B cell (primary cell): ENCODE results near the gene ASCL2. TPM values are rescaled to one million over a fixed set of nuclear protein-coding genes. Genes with fewer than 3 reads are reported as not detected.

Source experiments
- ATAC-seq: fragments of 200-7000 bp; cut with Tn5 transposase; one replicate; pipeline ENCODE4 v1.10.0; 2021; ENCODE audit warnings: low read depth, mild to moderate bottlenecking, moderate number of reproducible peaks, moderate library complexity
- CTCF ChIA-PET: fragments of 350-600 bp; sonication (Branson Sonifier 250); formaldehyde crosslinking; loops from one replicate; lab custom pipeline; 2021; ENCODE audit warnings: antibody characterized with exemption, inconsistent platforms; lab: Charles Lee
- POLR2A ChIA-PET: fragments of 350-600 bp; sonication (Branson Sonifier 250); formaldehyde crosslinking; loops from one replicate; lab custom pipeline; 2021; ENCODE audit warnings: antibody characterized with exemption; lab: Charles Lee
- DNase-seq: peaks from one replicate; pipeline ENCODE4 v3.0.0; 2013
- H2AFZ ChIP-seq: 2 replicates; pipeline ENCODE4 v1.6.1; 2012; ENCODE audit warnings: mild to moderate bottlenecking, low read depth, low read length; ENCODE audit not compliant: insufficient read depth, poor library complexity, severe bottlenecking
- H3K27ac ChIP-seq, 2 donors: 1 replicate in 1 of 2; 2 replicates in 1 of 2; pipeline ENCODE4 v1.5.1; 2012 to 2013; ENCODE audit warnings: low read length in 2 of 2, mild to moderate bottlenecking in 2 of 2, moderate library complexity in 1 of 2
- H3K27me3 ChIP-seq, 4 experiments: fragments of 200-600 bp in 1 of 4; sonication (generic) in 1 of 4; replicated peaks in 1 of 4; 1 replicate in 2 of 4; 2 replicates in 2 of 4; pipeline versions ENCODE4 v1.6.1 to v1.7.0; 2013 to 2016; ENCODE audit warnings: low read length in 3 of 4, mild to moderate bottlenecking in 2 of 4, mixed read lengths in 1 of 4, moderate library complexity in 1 of 4; ENCODE audit not compliant: insufficient read depth in 4 of 4, control insufficient read depth in 3 of 4; ENCODE audit errors: control extremely low read depth in 1 of 4
- H3K36me3 ChIP-seq, 2 experiments: replicated peaks in 1 of 2; 1 replicate in 1 of 2; 2 replicates in 1 of 2; pipeline versions ENCODE4 v1.6.1 to v1.7.1; 2013; ENCODE audit warnings: low read length in 1 of 2; ENCODE audit not compliant: insufficient read depth in 2 of 2, control insufficient read depth in 1 of 2; ENCODE audit errors: control extremely low read depth in 1 of 2, extremely low read depth in 1 of 2
- H3K4me1 ChIP-seq, 2 donors: fragments of 200-600 bp in 1 of 2; sonication (generic) in 1 of 2; 1 replicate in 1 of 2; 2 replicates in 1 of 2; pipeline versions ENCODE4 v1.5.1 to v1.6.1; 2013 to 2017; ENCODE audit warnings: low read length in 2 of 2; ENCODE audit not compliant: control insufficient read depth in 2 of 2, insufficient read depth in 2 of 2
- H3K4me2 ChIP-seq: replicated peaks from 2 replicates; pipeline ENCODE3; 2012; ENCODE audit warnings: mild to moderate bottlenecking, low read depth, low read length; ENCODE audit not compliant: poor library complexity, severe bottlenecking
- H3K4me3 ChIP-seq, 5 experiments: fragments of 200-600 bp in 1 of 5; sonication (generic) in 1 of 5; 1 replicate in 3 of 5; 2 replicates in 2 of 5; pipeline versions ENCODE4 v1.5.1 to v1.7.0; 2011 to 2016; ENCODE audit warnings: low read length in 4 of 5, mild to moderate bottlenecking in 4 of 5, low read depth in 2 of 5, control low read depth in 1 of 5, moderate library complexity in 1 of 5; ENCODE audit not compliant: insufficient read depth in 1 of 5; ENCODE audit errors: control extremely low read depth in 1 of 5, extremely low read depth in 1 of 5
- H3K79me2 ChIP-seq: fragments of 200-600 bp; sonication (generic); one replicate; pipeline ENCODE4 v1.6.0; 2016; ENCODE audit warnings: low read length; ENCODE audit not compliant: control insufficient read depth, insufficient read depth
- H3K9ac ChIP-seq: fragments of 200-600 bp; sonication (generic); 2 replicates; pipeline ENCODE4 v1.6.1; 2017; ENCODE audit warnings: mild to moderate bottlenecking, low read length, moderate library complexity
- H3K9me3 ChIP-seq, 3 donors: one replicate each; pipeline versions ENCODE4 v1.6.1 to v1.7.1; 2013; ENCODE audit warnings: low read length in 2 of 3; ENCODE audit not compliant: control insufficient read depth in 2 of 3, insufficient read depth in 1 of 3; ENCODE audit errors: control extremely low read depth in 1 of 3
- H4K20me1 ChIP-seq: 2 replicates; pipeline ENCODE4 v1.6.0; 2012; ENCODE audit warnings: mild to moderate bottlenecking, low read length; ENCODE audit not compliant: insufficient read depth, control insufficient read depth, poor library complexity, severe bottlenecking
- H3K27ac Mint-ChIP-seq: one replicate; pipeline ENCODE4 v1.8.0; 2021; ENCODE audit warnings: mixed read lengths
- H3K27me3 Mint-ChIP-seq: one replicate; pipeline ENCODE4 v1.8.0; 2021; ENCODE audit warnings: mixed read lengths
- H3K4me1 Mint-ChIP-seq: one replicate; pipeline ENCODE4 v1.8.0; 2021; ENCODE audit warnings: mixed read lengths
- H3K4me3 Mint-ChIP-seq: one replicate; pipeline ENCODE4 v1.8.0; 2021; ENCODE audit warnings: mixed read lengths
- H3K9me3 Mint-ChIP-seq: one replicate; pipeline ENCODE4 v1.8.0; 2022; ENCODE audit warnings: mixed read lengths; ENCODE audit not compliant: insufficient read depth
- EZH2 ChIP-seq: IDR thresholded peaks from 2 replicates; pipeline ENCODE4 v1.6.1; 2012; ENCODE audit warnings: borderline replicate concordance, low read depth, mild to moderate bottlenecking, moderate library complexity, low read length; ENCODE audit not compliant: insufficient read depth, poor library complexity, severe bottlenecking
- WGBS: methylation state at CpG from one replicate; pipeline ENCODE4 v1.1.5; 2013; ENCODE audit warnings: missing lambda C conversion rate; ENCODE audit not compliant: insufficient coverage; 5-methylcytosine and 5-hydroxymethylcytosine counted together
- intact Hi-C: fragments of 100-400 bp; cut with micrococcal nuclease; formaldehyde crosslinking; loops from one replicate; pipeline ENCODE4 v1.10.0; 2022
- polyA plus RNA-seq: library from polyadenylated mRNA; depleted of rRNA; stranded (reverse); fragments of >200 nt; gene quantifications from 2 replicates; pipeline ENCODE4 v1.2.3, GENCODE V29; 2012
- total RNA-seq, 2 donors: library from RNA; stranded (reverse); fragments of 120-200 nt in 1 of 2; gene quantifications; 1 replicate in 1 of 2; 2 replicates in 1 of 2; pipeline versions ENCODE4 v1.2.3 to v1.2.4, GENCODE V29; 2013 to 2022
- TF ChIP-seq, protein P1 (sequence below): fragments of 200-600 bp; IDR thresholded peaks from one replicate; pipeline ENCODE4 v1.8.0; 2022; ENCODE audit warnings: antibody characterized with exemption, mild to moderate bottlenecking

The ASCL2 gene
- total and polyA plus RNA-seq, 2 donors (not counting 1 experiment from before 2014, with no cell fraction given): 2.1 to 2.2 TPM

GRCh38 chr11:2309251-2310072 is 39.1 kb upstream of the ASCL2 start:
- Histone ChIP-seq H3K27me3 (no peaks in the 10 kb centered on the region), H4K20me1 (no peaks in the 10 kb centered on the region), H2AFZ (no peak overlapping the region), H3K9me3 (no peaks in the 10 kb centered on the region), H3K4me2 (no peak overlapping the region), H3K79me2 (peaks cover 12% of the 10 kb centered on the region), H3K4me1 (peaks cover 19 to 20% of the 10 kb centered on the region in 2 donors), H3K4me3 (no peak overlapping the region), H3K36me3 (no peaks in the 10 kb centered on the region), H3K27ac (no peak overlapping the region), H3K9ac (no peak overlapping the region)
- intact Hi-C loops: no loop called here
- no peak for ATAC-seq
- ChIA-PET CTCF (interaction anchor here (1.1 to 15.0 kb wide), 3 partner anchors 7 to 222 kb away, joined by 4 to 583 read pairs (median 7); partner anchors contain the start of genes C11orf21 and TSPAN32), POLR2A (interaction anchor here (1.4 kb wide), 1 partner anchor 68 kb away, joined by 3 read pairs; no protein-coding TSS in a partner anchor)
- no peak for DNase-seq
- no peaks in the 10 kb centered on the region for H3K9me3 Mint-ChIP-seq
- WGBS: 92% methylated on average over 18 of the region's 19 CpGs
- H3K27ac Mint-ChIP-seq: no peak overlapping the region
- H3K4me1 Mint-ChIP-seq: peaks cover 19% of the 10 kb centered on the region
- TF ChIP-seq EZH2: no peak
- TF ChIP-seq, protein P1, sequence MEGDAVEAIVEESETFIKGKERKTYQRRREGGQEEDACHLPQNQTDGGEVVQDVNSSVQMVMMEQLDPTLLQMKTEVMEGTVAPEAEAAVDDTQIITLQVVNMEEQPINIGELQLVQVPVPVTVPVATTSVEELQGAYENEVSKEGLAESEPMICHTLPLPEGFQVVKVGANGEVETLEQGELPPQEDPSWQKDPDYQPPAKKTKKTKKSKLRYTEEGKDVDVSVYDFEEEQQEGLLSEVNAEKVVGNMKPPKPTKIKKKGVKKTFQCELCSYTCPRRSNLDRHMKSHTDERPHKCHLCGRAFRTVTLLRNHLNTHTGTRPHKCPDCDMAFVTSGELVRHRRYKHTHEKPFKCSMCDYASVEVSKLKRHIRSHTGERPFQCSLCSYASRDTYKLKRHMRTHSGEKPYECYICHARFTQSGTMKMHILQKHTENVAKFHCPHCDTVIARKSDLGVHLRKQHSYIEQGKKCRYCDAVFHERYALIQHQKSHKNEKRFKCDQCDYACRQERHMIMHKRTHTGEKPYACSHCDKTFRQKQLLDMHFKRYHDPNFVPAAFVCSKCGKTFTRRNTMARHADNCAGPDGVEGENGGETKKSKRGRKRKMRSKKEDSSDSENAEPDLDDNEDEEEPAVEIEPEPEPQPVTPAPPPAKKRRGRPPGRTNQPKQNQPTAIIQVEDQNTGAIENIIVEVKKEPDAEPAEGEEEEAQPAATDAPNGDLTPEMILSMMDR: no peak
- H3K4me3 Mint-ChIP-seq: no peak overlapping the region
- H3K27me3 Mint-ChIP-seq: no peaks in the 10 kb centered on the region

DNA sequence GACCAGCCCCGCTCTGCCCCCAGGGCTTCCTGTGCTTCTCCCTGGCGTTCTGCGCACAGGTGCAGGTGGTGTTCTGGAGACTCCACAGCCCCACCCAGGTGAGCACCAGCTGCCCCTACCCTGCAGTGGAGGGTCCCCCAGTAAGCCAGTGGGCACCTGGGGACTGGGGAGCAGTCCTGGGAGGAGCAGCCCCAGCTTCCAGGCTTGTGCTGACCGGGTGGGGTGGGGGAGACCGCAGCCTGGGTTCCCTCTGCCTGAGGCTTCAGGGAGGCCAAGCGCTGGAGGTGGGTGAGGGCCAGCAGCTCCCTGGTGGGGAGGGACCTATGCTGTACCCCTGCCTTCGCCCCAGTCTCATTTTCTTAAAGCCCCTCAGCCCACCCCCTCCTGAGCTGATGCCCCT is 38.3 kb upstream of the ASCL2 start:
- CTCF ChIA-PET: interaction anchor here (15.0 kb wide), 1 partner anchor 110 kb away, joined by 583 read pairs; no protein-coding TSS in a partner anchor
- no peak for TF ChIP-seq EZH2
- TF ChIP-seq, protein P1: no peak
- Histone ChIP-seq H3K9me3 (no peaks in the 10 kb centered on the region), H3K27ac (no peak overlapping the region), H3K79me2 (peaks cover 19% of the 10 kb centered on the region), H3K36me3 (no peaks in the 10 kb centered on the region), H4K20me1 (no peaks in the 10 kb centered on the region), H2AFZ (no peak overlapping the region), H3K9ac (no peak overlapping the region), H3K27me3 (no peaks in the 10 kb centered on the region), H3K4me3 (no peak overlapping the region), H3K4me1 (peaks cover 26 to 28% of the 10 kb centered on the region in 2 donors), H3K4me2 (no peak overlapping the region)
- Mint-ChIP-seq H3K4me3 (no peak overlapping the region), H3K27me3 (no peaks in the 10 kb centered on the region), H3K9me3 (no peaks in the 10 kb centered on the region), H3K4me1 (peaks cover 22% of the 10 kb centered on the region), H3K27ac (no peak overlapping the region)
- intact Hi-C loops: no loop called here
- POLR2A ChIA-PET: no interaction called here
- ATAC-seq: no peak
- WGBS: 89% methylated on average over 4 of the region's 7 CpGs
- no peak for DNase-seq
